ENCODE data around the gene GATA5. TPM values are rescaled to one million over a fixed set of nuclear protein-coding genes. Genes with fewer than 3 reads are reported as not detected.

Gene GATA5
- total and polyA plus RNA-seq, 8 donors = 3.1 to 16.4 (median 9.3) TPM; not detected in 1

GRCh38 chr20:62452475-62453095, 23.2 kb downstream of the GATA5 start:
- H3K4me3 ChIP-seq = no peak overlapping the region
- H3K27ac ChIP-seq = no peak overlapping the region
- H3K9me3 ChIP-seq = no peaks in the 10 kb centered on the region
- no peak for TF ChIP-seq POLR2AphosphoS5 (IDR thresholded peaks at IDR 0.05)
- no peak for TF ChIP-seq EP300 (IDR thresholded peaks at IDR 0.05)
- no peak for TF ChIP-seq CTCF (IDR thresholded peaks at IDR 0.05)
- TF ChIP-seq POLR2A (IDR thresholded peaks at IDR 0.05) = no peak
- intact Hi-C loops (cut with DNase I; ENCODE audit: low total_unique reads) = no loop called here
- H3K27me3 ChIP-seq = peaks cover 0 to 85% (median 14%) of the 10 kb centered on the region in 3 donors
- WGBS, 5 donors = 39 to 65% (median 41%) methylated on average over 16 to 18 of the region's 18 CpGs
- no peaks in the 10 kb centered on the region for H3K36me3 ChIP-seq
- DNase-seq = peak; percentile 48 to 76
- H3K4me1 ChIP-seq = peaks cover 0 to 12% (median 4%) of the 10 kb centered on the region in 4 donors

GRCh38 chr20:62451970-62452369, 23.8 kb downstream of the GATA5 start:
- H3K4me3 ChIP-seq = no peak overlapping the region
- DNase-seq = no peak
- intact Hi-C loops (cut with DNase I; ENCODE audit: low total_unique reads) = no loop called here
- no peak overlapping the region for H3K27ac ChIP-seq
- no peaks in the 10 kb centered on the region for H3K9me3 ChIP-seq
- no peaks in the 10 kb centered on the region for H3K36me3 ChIP-seq
- TF ChIP-seq POLR2AphosphoS5 (IDR thresholded peaks at IDR 0.05) (no peak), EP300 (IDR thresholded peaks at IDR 0.05) (no peak), POLR2A (IDR thresholded peaks at IDR 0.05) (no peak), CTCF (IDR thresholded peaks at IDR 0.05) (no peak)
- H3K4me1 ChIP-seq = peaks cover 0 to 12% (median 4%) of the 10 kb centered on the region in 4 donors
- peaks cover 0 to 84% (median 15%) of the 10 kb centered on the region in 3 donors for H3K27me3 ChIP-seq
- 92 to 97% (median 93%) methylated on average over 3 of the region's 3 CpGs for WGBS, 5 donors

GRCh38 chr20:62451156-62451767, 24.5 kb downstream of the GATA5 start:
- Histone ChIP-seq H3K4me3 (no peak overlapping the region), H3K27me3 (peaks cover 0 to 87% (median 19%) of the 10 kb centered on the region in 3 donors), H3K36me3 (no peaks in the 10 kb centered on the region), H3K27ac (no peak overlapping the region), H3K4me1 (peaks cover 0 to 12% (median 4%) of the 10 kb centered on the region in 4 donors), H3K9me3 (no peaks in the 10 kb centered on the region)
- intact Hi-C loops (cut with DNase I; ENCODE audit: low total_unique reads) = no loop called here
- WGBS, 5 donors = 74 to 84% (median 80%) methylated on average over 5 to 10 of the region's 10 CpGs
- DNase-seq = no peak
- TF ChIP-seq POLR2AphosphoS5 (IDR thresholded peaks at IDR 0.05) = no peak
- TF ChIP-seq CTCF (IDR thresholded peaks at IDR 0.05) = no peak
- no peak for TF ChIP-seq POLR2A (IDR thresholded peaks at IDR 0.05)
- TF ChIP-seq EP300 (IDR thresholded peaks at IDR 0.05) = no peak

GRCh38 chr20:62449951-62450691, 25.7 kb downstream of the GATA5 start:
- Histone ChIP-seq H3K4me3 (no peak overlapping the region), H3K4me1 (peaks cover 0 to 12% (median 4%) of the 10 kb centered on the region in 4 donors), H3K9me3 (no peaks in the 10 kb centered on the region), H3K27me3 (peaks cover 0 to 91% (median 19%) of the 10 kb centered on the region in 3 donors), H3K27ac (no peak overlapping the region), H3K36me3 (no peaks in the 10 kb centered on the region)
- DNase-seq = no peak
- 61 to 78% (median 72%) methylated on average over 22 to 24 of the region's 24 CpGs for WGBS, 5 donors
- intact Hi-C loops (cut with DNase I; ENCODE audit: low total_unique reads) = no loop called here
- TF ChIP-seq POLR2A (IDR thresholded peaks at IDR 0.05) = no peak
- no peak for TF ChIP-seq CTCF (IDR thresholded peaks at IDR 0.05)
- no peak for TF ChIP-seq POLR2AphosphoS5 (IDR thresholded peaks at IDR 0.05)

All from stomach (tissue), 9 donors.